ENCODE measurements around the gene ACADM. TPM values are rescaled to one million over a fixed set of nuclear protein-coding genes. Genes with fewer than 3 reads are reported as not detected.
"Not testable (repeated sequence)": the region's sequence is repeated elsewhere in the genome, so short reads cannot be mapped to it uniquely, and the experiment has no call there.

The ACADM gene
- total RNA-seq, 4 donors from 2014 or later, result 37.0 to 59.4 (median 43.9) TPM

- DNase-seq (ENCODE audit: low spot score) (no peak), ATAC-seq (ENCODE audit: low FRiP score) (no peak)
- TF ChIP-seq CTCF (IDR thresholded peaks at IDR 0.05), result no peak
These were observed 69.9 kb downstream of the ACADM start for GRCh38 chr1:75794382-75794781.

GRCh38 chr1:75795703-75796193 is 71.2 kb downstream of the ACADM start:
- ATAC-seq (ENCODE audit: low FRiP score), result no peak
- TF ChIP-seq CTCF (IDR thresholded peaks at IDR 0.05), result no peak
- DNase-seq (ENCODE audit: low spot score), result no peak

- DNase-seq (ENCODE audit: low spot score), result no peak
These were observed 72.1 kb downstream of the ACADM start, which contains the start of gene MSH4 for GRCh38 chr1:75796376-75797272. Gene MSH4 (plus strand): TSS chr1:75796882. CDS start chr1:75796986, 104 bp downstream.

GRCh38 chr1:75797273-75797588 is 72.7 kb downstream of the ACADM start:
- TF ChIP-seq CTCF (IDR thresholded peaks at IDR 0.05), result no peak
- DNase-seq (ENCODE audit: low spot score) (no peak), ATAC-seq (ENCODE audit: low FRiP score) (no peak)

More at GRCh38 chr1:75796376-75797272, 72.1 kb downstream of the ACADM start, which contains the start of gene MSH4:
- TF ChIP-seq CTCF (IDR thresholded peaks at IDR 0.05), result no peak
- ATAC-seq (ENCODE audit: low FRiP score), result no peak

GRCh38 chr1:75797606-75798216 is 73.2 kb downstream of the ACADM start:
- DNase-seq (ENCODE audit: low spot score) (no peak), ATAC-seq (ENCODE audit: low FRiP score) (no peak)
- no peak for TF ChIP-seq CTCF (IDR thresholded peaks at IDR 0.05)

- ATAC-seq (ENCODE audit: low FRiP score); DNase-seq (ENCODE audit: low spot score): not testable (repeated sequence)
These were observed 77.0 kb downstream of the ACADM start for GRCh38 chr1:75801480-75801879.

GRCh38 chr1:75808921-75809320 is 84.4 kb downstream of the ACADM start:
- ATAC-seq (ENCODE audit: low FRiP score) (no peak), DNase-seq (ENCODE audit: low spot score) (no peak)
- no peak for TF ChIP-seq CTCF (IDR thresholded peaks at IDR 0.05)

GRCh38 chr1:75810113-75810512 is 85.6 kb downstream of the ACADM start:
- DNase-seq (ENCODE audit: low spot score); ATAC-seq (ENCODE audit: low FRiP score): not testable (repeated sequence)

Measured in omental fat pad (tissue), 4 donors.